Measurements from ENCODE around the gene AMPH.

Gene AMPH

DNA sequence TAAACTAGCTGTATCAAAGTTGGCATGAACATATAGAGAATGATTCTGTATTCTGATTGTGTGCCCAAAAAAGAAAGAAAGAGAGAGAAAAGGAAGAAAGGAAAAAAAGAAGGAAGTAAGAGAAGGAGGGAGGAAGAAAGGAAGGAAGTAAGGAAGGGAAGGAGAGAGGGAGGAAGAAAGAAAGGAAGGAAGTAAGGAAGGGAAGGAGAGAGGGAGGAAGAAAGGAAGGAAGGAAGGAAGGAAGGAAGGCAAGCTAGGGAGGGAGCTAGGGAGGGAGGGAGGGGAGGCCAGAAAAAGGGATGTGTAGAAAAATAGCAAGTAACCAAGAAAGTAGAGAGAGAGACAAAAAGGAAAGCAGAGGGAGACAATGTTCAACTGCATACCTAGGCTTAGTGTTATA is 297.0 kb downstream of the AMPH start:
- Histone ChIP-seq H3K36me3 (replicated peaks; ENCODE audit: low read depth, low read length) (no peaks in the 10 kb centered on the region), H3K4me2 (ENCODE audit: low read length) (no peak overlapping the region), H3K4me1 (ENCODE audit: low read length) (peaks cover 13% of the 10 kb centered on the region), H4K20me1 (ENCODE audit: insufficient read depth, low read length) (no peaks in the 10 kb centered on the region), H3K9me3 (ENCODE audit: insufficient read depth, low read length) (no peaks in the 10 kb centered on the region), H3K4me3 (ENCODE audit: low read length) (no peak overlapping the region), H2AFZ (ENCODE audit: low read depth, low read length) (no peak overlapping the region), H3K79me2 (ENCODE audit: low read length) (no peaks in the 10 kb centered on the region), H3K27ac (ENCODE audit: low read length) (no peak overlapping the region), H3K9ac (ENCODE audit: low read length) (no peak overlapping the region), H3K27me3 (ENCODE audit: low read depth, low read length) (no peaks in the 10 kb centered on the region)
- TF ChIP-seq, protein P1, sequence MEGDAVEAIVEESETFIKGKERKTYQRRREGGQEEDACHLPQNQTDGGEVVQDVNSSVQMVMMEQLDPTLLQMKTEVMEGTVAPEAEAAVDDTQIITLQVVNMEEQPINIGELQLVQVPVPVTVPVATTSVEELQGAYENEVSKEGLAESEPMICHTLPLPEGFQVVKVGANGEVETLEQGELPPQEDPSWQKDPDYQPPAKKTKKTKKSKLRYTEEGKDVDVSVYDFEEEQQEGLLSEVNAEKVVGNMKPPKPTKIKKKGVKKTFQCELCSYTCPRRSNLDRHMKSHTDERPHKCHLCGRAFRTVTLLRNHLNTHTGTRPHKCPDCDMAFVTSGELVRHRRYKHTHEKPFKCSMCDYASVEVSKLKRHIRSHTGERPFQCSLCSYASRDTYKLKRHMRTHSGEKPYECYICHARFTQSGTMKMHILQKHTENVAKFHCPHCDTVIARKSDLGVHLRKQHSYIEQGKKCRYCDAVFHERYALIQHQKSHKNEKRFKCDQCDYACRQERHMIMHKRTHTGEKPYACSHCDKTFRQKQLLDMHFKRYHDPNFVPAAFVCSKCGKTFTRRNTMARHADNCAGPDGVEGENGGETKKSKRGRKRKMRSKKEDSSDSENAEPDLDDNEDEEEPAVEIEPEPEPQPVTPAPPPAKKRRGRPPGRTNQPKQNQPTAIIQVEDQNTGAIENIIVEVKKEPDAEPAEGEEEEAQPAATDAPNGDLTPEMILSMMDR (IDR thresholded peaks at IDR 0.05; ENCODE audit: low read depth, low read length), result no peak
- no peak for TF ChIP-seq EZH2phosphoT487 (IDR thresholded peaks at IDR 0.05; ENCODE audit: low read depth)
